Measurements from ENCODE around the gene KRT6A.

DNA sequence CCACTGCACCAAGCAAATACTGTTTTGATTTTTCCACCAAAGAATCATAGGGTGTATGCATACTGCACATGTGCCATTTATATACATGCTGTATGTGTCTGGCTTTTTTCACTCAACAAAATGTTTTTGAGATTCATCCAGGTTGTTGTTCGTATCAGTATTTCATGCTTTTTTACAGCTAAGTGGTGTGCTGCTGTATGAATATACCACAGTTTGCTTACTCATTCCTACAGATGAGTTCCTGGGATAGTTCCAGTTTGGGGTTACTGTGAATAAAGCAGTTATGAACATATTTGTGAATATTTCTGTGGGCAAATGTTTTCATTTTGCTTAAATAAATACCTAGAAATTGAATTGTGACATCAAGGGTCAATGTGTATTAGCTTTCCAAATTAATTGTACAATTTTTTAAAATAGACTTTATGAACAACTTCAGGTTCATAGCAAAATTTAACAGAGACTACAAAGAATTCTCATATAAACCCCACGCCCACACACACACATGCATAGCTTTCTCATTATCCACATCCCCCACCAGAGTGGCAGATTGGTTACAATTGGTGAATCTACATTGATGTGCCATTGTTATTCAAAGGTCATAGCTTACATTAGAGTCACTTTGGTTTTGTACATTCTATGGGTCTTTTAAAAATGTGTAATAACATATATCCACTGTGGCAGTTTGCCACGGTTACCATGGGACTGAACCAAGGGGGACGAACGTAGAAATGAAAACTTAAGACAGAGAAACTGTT is 6.9 kb upstream of the KRT6A start:
- TF ChIP-seq RFX5 (IDR thresholded peaks at IDR 0.05; ENCODE audit: low read depth, low read length) (no peak), THYN1 (CRISPR knock-in tag; IDR thresholded peaks at IDR 0.05; ENCODE audit: borderline replicate concordance, low read depth) (no peak), GABPA (IDR thresholded peaks at IDR 0.05; ENCODE audit: low read depth, low read length) (no peak), GABPA (CRISPR knock-in tag; IDR thresholded peaks at IDR 0.05; ENCODE audit: low read depth) (no peak), ZNF234 (CRISPR knock-in tag; conservative IDR thresholded peaks at IDR 0.05) (no peak)
- TF ChIP-seq, protein P1, sequence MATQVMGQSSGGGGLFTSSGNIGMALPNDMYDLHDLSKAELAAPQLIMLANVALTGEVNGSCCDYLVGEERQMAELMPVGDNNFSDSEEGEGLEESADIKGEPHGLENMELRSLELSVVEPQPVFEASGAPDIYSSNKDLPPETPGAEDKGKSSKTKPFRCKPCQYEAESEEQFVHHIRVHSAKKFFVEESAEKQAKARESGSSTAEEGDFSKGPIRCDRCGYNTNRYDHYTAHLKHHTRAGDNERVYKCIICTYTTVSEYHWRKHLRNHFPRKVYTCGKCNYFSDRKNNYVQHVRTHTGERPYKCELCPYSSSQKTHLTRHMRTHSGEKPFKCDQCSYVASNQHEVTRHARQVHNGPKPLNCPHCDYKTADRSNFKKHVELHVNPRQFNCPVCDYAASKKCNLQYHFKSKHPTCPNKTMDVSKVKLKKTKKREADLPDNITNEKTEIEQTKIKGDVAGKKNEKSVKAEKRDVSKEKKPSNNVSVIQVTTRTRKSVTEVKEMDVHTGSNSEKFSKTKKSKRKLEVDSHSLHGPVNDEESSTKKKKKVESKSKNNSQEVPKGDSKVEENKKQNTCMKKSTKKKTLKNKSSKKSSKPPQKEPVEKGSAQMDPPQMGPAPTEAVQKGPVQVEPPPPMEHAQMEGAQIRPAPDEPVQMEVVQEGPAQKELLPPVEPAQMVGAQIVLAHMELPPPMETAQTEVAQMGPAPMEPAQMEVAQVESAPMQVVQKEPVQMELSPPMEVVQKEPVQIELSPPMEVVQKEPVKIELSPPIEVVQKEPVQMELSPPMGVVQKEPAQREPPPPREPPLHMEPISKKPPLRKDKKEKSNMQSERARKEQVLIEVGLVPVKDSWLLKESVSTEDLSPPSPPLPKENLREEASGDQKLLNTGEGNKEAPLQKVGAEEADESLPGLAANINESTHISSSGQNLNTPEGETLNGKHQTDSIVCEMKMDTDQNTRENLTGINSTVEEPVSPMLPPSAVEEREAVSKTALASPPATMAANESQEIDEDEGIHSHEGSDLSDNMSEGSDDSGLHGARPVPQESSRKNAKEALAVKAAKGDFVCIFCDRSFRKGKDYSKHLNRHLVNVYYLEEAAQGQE (IDR thresholded peaks at IDR 0.05; ENCODE audit: borderline replicate concordance in 1 of 2, low read depth in 1 of 2, low read length in 2 of 2), result no peak
